HCT116 (cell line): ENCODE measurements around the gene SNAP47. TPM values are rescaled to one million over a fixed set of nuclear protein-coding genes. Genes with fewer than 3 reads are reported as not detected.
A peak's percentile ranks its signal among the peaks of the same experiment; 100 is the strongest.
"Not testable (repeated sequence)": the region's sequence is repeated elsewhere in the genome, so short reads cannot be mapped to it uniquely, and the experiment has no call there.

Source experiments
- ATAC-seq: fragments of 200-7000 bp; cut with Tn5 transposase; 2 replicates; pipeline ENCODE4 v1.9.1; 2020; ENCODE audit warnings: mild to moderate bottlenecking, moderate library complexity
- BruUV-seq: library from RNA; stranded (reverse); fragments of 400-500 nt; replicated peaks from 2 replicates; lab custom pipeline; 2021; lab: Mats Ljungman, UMichigan
- CTCF ChIA-PET: fragments of 300-600 bp; sonication (Branson Sonifier 250); formaldehyde crosslinking; loops from one replicate; lab custom pipeline; 2021; ENCODE audit warnings: antibody characterized with exemption; lab: Charles Lee
- POLR2A ChIA-PET: fragments of 300-600, 350-600 bp; sonication (Branson Sonifier 250); formaldehyde crosslinking; loops from one replicate; lab custom pipeline; 2021; ENCODE audit warnings: antibody characterized with exemption; lab: Charles Lee
- RAD21 ChIA-PET, 2 experiments: fragments of 300-600 bp; sonication (Branson Sonifier 250); formaldehyde crosslinking; loops; one replicate each; lab custom pipeline; 2023; ENCODE audit warnings: low total read pairs in 2 of 2; ENCODE audit not compliant: uncharacterized antibody in 2 of 2, unreplicated experiment in 2 of 2, low non-redundant PET in 1 of 2; lab: Charles Lee
- DNase-seq: peaks from one replicate; pipeline ENCODE4 v3.0.0-alpha.2; 2010; ENCODE audit warnings: low read depth, low spot score
- H2AFZ ChIP-seq: fragments of 200-600 bp; shearing (Covaris generic), sonication (generic); 2 replicates; pipeline ENCODE4 v1.6.1; 2017; ENCODE audit warnings: low read depth, mixed run types, mixed read lengths, antibody characterized with exemption, low read length; ENCODE audit not compliant: poor library complexity, severe bottlenecking
- H3K27ac ChIP-seq: 2 replicates; pipeline ENCODE4 v1.5.1; 2012; ENCODE audit warnings: low read depth, low read length
- H3K27me3 ChIP-seq: fragments of 200-600 bp; sonication (generic); 2 replicates; pipeline ENCODE4 v1.6.1; 2016; ENCODE audit warnings: mixed run types, low read length, mixed read lengths; ENCODE audit not compliant: insufficient read depth
- H3K36me3 ChIP-seq, 2 experiments: fragments of 200-500 bp in 1 of 2; fragments of 200-600 bp in 1 of 2; sonication (Bioruptor generic) in 1 of 2; sonication (generic) in 1 of 2; 2 replicates each; pipeline versions ENCODE4 v1.5.1 to v1.6.1; 2014 to 2016; ENCODE audit warnings: low read length in 2 of 2, inconsistent platforms in 1 of 2, mixed read lengths in 1 of 2, mixed run types in 1 of 2; ENCODE audit not compliant: insufficient read depth in 2 of 2, control insufficient read depth in 1 of 2
- H3K4me1 ChIP-seq, 2 experiments: fragments of 200-600 bp in 1 of 2; sonication (generic) in 1 of 2; 2 replicates each; pipeline versions ENCODE4 v1.5.1 to v1.6.1; 2012 to 2017; ENCODE audit warnings: low read length in 2 of 2, inconsistent platforms in 1 of 2, mild to moderate bottlenecking in 1 of 2, mixed read lengths in 1 of 2, mixed run types in 1 of 2, moderate library complexity in 1 of 2; ENCODE audit not compliant: insufficient read depth in 2 of 2, control insufficient read depth in 1 of 2
- H3K4me2 ChIP-seq: fragments of 200-600 bp; sonication (generic); 2 replicates; pipeline ENCODE4 v1.6.1; 2017; ENCODE audit warnings: mixed run types, low read length, mixed read lengths
- H3K4me3 ChIP-seq, 2 experiments: fragments of 200-600 bp in 1 of 2; sonication (generic) in 1 of 2; replicated peaks in 1 of 2; 2 replicates each; pipeline ENCODE4 v1.5.1; 2011 to 2016; ENCODE audit warnings: low read length in 2 of 2, control low read depth in 1 of 2, low read depth in 1 of 2, mild to moderate bottlenecking in 1 of 2, mixed read lengths in 1 of 2, mixed run types in 1 of 2
- H3K79me2 ChIP-seq: fragments of 200-600 bp; sonication (generic); 2 replicates; pipeline ENCODE4 v1.6.1; 2017; ENCODE audit warnings: mild to moderate bottlenecking, mixed run types, low read length, moderate library complexity, mixed read lengths; ENCODE audit not compliant: insufficient read depth
- H3K9ac ChIP-seq: fragments of 200-600 bp; sonication (generic); 2 replicates; pipeline ENCODE4 v1.6.1; 2016; ENCODE audit warnings: low read length, mixed read lengths
- H3K9me2 ChIP-seq: fragments of 200-600 bp; sonication (generic), shearing (Covaris generic); 2 replicates; pipeline ENCODE4 v1.6.1; 2017; ENCODE audit warnings: mixed run types, mild to moderate bottlenecking, moderate library complexity; ENCODE audit not compliant: insufficient read depth
- H3K9me3 ChIP-seq, 2 experiments: fragments of 200-500 bp in 1 of 2; fragments of 200-600 bp in 1 of 2; sonication (Bioruptor generic) in 1 of 2; sonication (generic) in 1 of 2; 2 replicates each; pipeline ENCODE4 v1.6.1; 2014 to 2017; ENCODE audit warnings: low read length in 2 of 2, mixed read lengths in 2 of 2, inconsistent platforms in 1 of 2, low read depth in 1 of 2, mild to moderate bottlenecking in 1 of 2, mixed run types in 1 of 2, moderate library complexity in 1 of 2; ENCODE audit not compliant: control insufficient read depth in 1 of 2, insufficient read depth in 1 of 2
- H4K20me1 ChIP-seq: fragments of 200-600 bp; sonication (generic), shearing (Covaris generic); 2 replicates; pipeline ENCODE4 v1.6.1; 2017; ENCODE audit warnings: mixed run types, mild to moderate bottlenecking, moderate library complexity; ENCODE audit not compliant: insufficient read depth
- ELF1 ChIP-seq: IDR thresholded peaks from 2 replicates; pipeline ENCODE4 v1.6.1; 2012; ENCODE audit warnings: low read depth, borderline replicate concordance
- EZH2 ChIP-seq: fragments of 200-600 bp; sonication (generic); IDR thresholded peaks from 2 replicates; pipeline ENCODE4 v1.6.1; 2017; ENCODE audit warnings: antibody characterized with exemption, mixed run types
- REST ChIP-seq: IDR thresholded peaks from 2 replicates; pipeline ENCODE4 v1.6.1; 2012; ENCODE audit warnings: low read depth
- ZNF274 ChIP-seq: fragments of 200-500 bp; sonication (Bioruptor generic); IDR thresholded peaks from 2 replicates; pipeline ENCODE4 v1.6.1; 2014; ENCODE audit warnings: mild to moderate bottlenecking, low read depth, low read length, inconsistent platforms
- intact Hi-C: fragments of 100-400 bp; cut with micrococcal nuclease; formaldehyde crosslinking; loops from 2 replicates; pipeline ENCODE4 v1.10.0; 2022
- total RNA-seq: library from RNA; stranded (reverse); gene quantifications from one replicate; pipeline ENCODE4 v1.2.1, GENCODE V29; 2021; ENCODE audit not compliant: unreplicated experiment

Gene SNAP47
- total RNA-seq, 1 experiment from 2014 or later, result 37.9 TPM

GRCh38 chr1:227685807-227686206 lies 49.4 kb upstream of the SNAP47 start:
- H4K20me1 ChIP-seq, result no peaks in the 10 kb centered on the region
- peaks cover 0 to 11% of the 10 kb centered on the region in 2 experiments; a peak in 2 of 4 replicates for H3K9me3 ChIP-seq
- no peak for DNase-seq
- H3K4me2 ChIP-seq, result no peak overlapping the region
- ChIA-PET RAD21 (no interaction called here), POLR2A (no interaction called here), CTCF (no interaction called here)
- no peaks in the 10 kb centered on the region for H3K4me1 ChIP-seq
- intact Hi-C loops, result no loop called here
- H3K9ac ChIP-seq, result no peak overlapping the region
- ATAC-seq, result no peak
- no peak overlapping the region for H2AFZ ChIP-seq
- H3K27me3 ChIP-seq, result no peaks in the 10 kb centered on the region
- no peaks in the 10 kb centered on the region for H3K9me2 ChIP-seq
- TF ChIP-seq ELF1 (no peak), EZH2 (no peak)
- no peaks in the 10 kb centered on the region for H3K36me3 ChIP-seq
- H3K27ac ChIP-seq, result no peak overlapping the region
- BruUV-seq, result no TSS peak
- no peaks in the 10 kb centered on the region for H3K79me2 ChIP-seq
- H3K4me3 ChIP-seq, result no peak overlapping the region

DNA sequence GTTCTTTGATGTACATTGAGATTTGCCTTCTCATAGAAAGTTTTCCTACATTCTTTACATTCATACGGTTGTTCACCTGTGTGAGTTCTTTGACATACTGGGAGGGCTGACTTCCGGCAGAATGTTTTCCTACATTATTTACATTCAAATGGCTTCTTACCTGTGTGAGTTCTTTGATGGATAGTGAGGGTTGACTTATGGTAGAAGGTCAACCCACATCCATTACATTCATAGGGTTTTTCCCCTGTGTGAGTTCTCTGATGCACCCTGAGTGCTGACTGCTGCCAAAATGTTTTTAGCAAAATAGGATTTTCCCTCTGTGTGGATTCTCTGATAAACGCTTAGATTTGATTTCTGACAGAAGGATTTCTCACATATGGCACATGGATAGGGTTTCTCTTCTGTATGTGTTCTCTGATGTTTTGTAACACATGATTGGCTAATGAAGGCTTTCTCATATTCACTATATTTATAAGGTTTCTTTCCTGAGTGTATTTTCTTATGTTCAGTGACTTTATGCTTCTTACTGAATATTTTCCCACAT lies 37.8 kb upstream of the SNAP47 start:
- peak; percentile 65 for TF ChIP-seq ZNF274
- no peak for TF ChIP-seq REST
- ChIA-PET POLR2A (no interaction called here), RAD21 (no interaction called here), CTCF (no interaction called here)
- Histone ChIP-seq H3K36me3 (no peaks in the 10 kb centered on the region), H3K27me3 (no peaks in the 10 kb centered on the region), H3K79me2 (no peaks in the 10 kb centered on the region), H3K9me3 (peaks cover 11 to 13% of the 10 kb centered on the region in 2 experiments; a peak in 2 of 4 replicates), H3K9me2 (no peaks in the 10 kb centered on the region), H3K4me3 (no peak overlapping the region), H3K27ac (no peak overlapping the region), H3K4me1 (no peaks in the 10 kb centered on the region), H4K20me1 (no peaks in the 10 kb centered on the region), H3K4me2 (no peak overlapping the region), H2AFZ (no peak overlapping the region), H3K9ac (no peak overlapping the region)
- no TSS peak for BruUV-seq
- ATAC-seq (no peak), DNase-seq (no peak)
- intact Hi-C loops, result loop anchor here (10.0 kb wide), 1 partner anchor 113 kb away; no protein-coding TSS in a partner anchor

GRCh38 chr1:227701631-227702030 lies 33.6 kb upstream of the SNAP47 start:
- RAD21 ChIA-PET, intact Hi-C loops, H3K9me2 ChIP-seq, H3K9ac ChIP-seq, H3K27me3 ChIP-seq, ATAC-seq, H3K36me3 ChIP-seq, H3K27ac ChIP-seq, DNase-seq, H4K20me1 ChIP-seq, H3K4me1 ChIP-seq, CTCF ChIA-PET, H3K79me2 ChIP-seq, BruUV-seq, POLR2A ChIA-PET, H3K9me3 ChIP-seq, H2AFZ ChIP-seq, H3K4me3 ChIP-seq, H3K4me2 ChIP-seq: not testable (repeated sequence)
